ENCODE data around the gene RSPO4. TPM values are rescaled to one million over a fixed set of nuclear protein-coding genes. Genes with fewer than 3 reads are reported as not detected.

RSPO4 gene
- total and polyA plus RNA-seq, 7 donors: 0.09 TPM; not detected in 6

- WGBS, 2 donors: 68 to 81% methylated on average over 3 of the region's 3 CpGs
- TF ChIP-seq CTCF (IDR thresholded peaks at IDR 0.05) (no peak), POLR2AphosphoS5 (IDR thresholded peaks at IDR 0.05) (no peak), EP300 (IDR thresholded peaks at IDR 0.05) (no peak)
Measured at GRCh38 chr20:909641-910040, 92.5 kb downstream of the RSPO4 start.

More at GRCh38 chr20:909641-910040, 92.5 kb downstream of the RSPO4 start:
- DNase-seq: no peak
- peaks cover 0 to 22% (median 0%) of the 10 kb centered on the region in 3 donors for H3K27me3 ChIP-seq
- intact Hi-C loops (cut with DNase I): no loop called here
- no peak overlapping the region for H3K27ac ChIP-seq
- H3K4me3 ChIP-seq: no peak overlapping the region
- no peaks in the 10 kb centered on the region for H3K9me3 ChIP-seq
- no peaks in the 10 kb centered on the region for H3K4me1 ChIP-seq
- no peaks in the 10 kb centered on the region for H3K36me3 ChIP-seq

Other genes starting within 250 kb of the RSPO4 start
- under 1 TPM in 2 of 4 donors, not detected in 2; 0.16 to 0.36 TPM for gene SLC52A3, start 233.8 kb downstream of the RSPO4 start, total RNA-seq
- gene SLC52A3, start 233.8 kb downstream of the RSPO4 start, polyA plus RNA-seq: 10 to 100 TPM in 1 of 3 donors, 1 to 10 TPM in 2; 3.0 to 15.1 (median 5.3) TPM
- gene FAM110A, start 168.6 kb downstream of the RSPO4 start, total RNA-seq: 1 to 10 TPM in 2 of 4 donors, under 1 TPM in 2; 0.55 to 2.5 (median 1.6) TPM
- 10 to 100 TPM in 1 of 3 donors, 1 to 10 TPM in 2; 3.6 to 10.7 (median 6.7) TPM for gene FAM110A, start 168.6 kb downstream of the RSPO4 start, polyA plus RNA-seq
- under 1 TPM in 3 of 4 donors, not detected in 1; under 0.01 to 0.28 (median 0.27) TPM for gene ANGPT4, start 86.0 kb downstream of the RSPO4 start, total RNA-seq
- gene ANGPT4, start 86.0 kb downstream of the RSPO4 start, polyA plus RNA-seq: under 1 TPM in 1 of 3 donors, not detected in 2; 0.19 TPM
- 100 to 1,000 TPM in 2 of 4 donors, 10 to 100 TPM in 2; 54.2 to 148 (median 110) TPM for gene PSMF1, start 116.3 kb upstream of the RSPO4 start, total RNA-seq
- 10 to 100 TPM; 47.2 to 74.7 (median 55.9) TPM for gene PSMF1, start 116.3 kb upstream of the RSPO4 start, polyA plus RNA-seq
- under 1 TPM in 1 of 4 donors, not detected in 3; 0.33 TPM for gene TMEM74B, start 182.7 kb upstream of the RSPO4 start, total RNA-seq
- 1 to 10 TPM in 1 of 3 donors, not detected in 2; 2.9 TPM for gene TMEM74B, start 182.7 kb upstream of the RSPO4 start, polyA plus RNA-seq
- not detected for gene C20orf202, start 201.1 kb upstream of the RSPO4 start, total RNA-seq
- under 1 TPM in 1 of 3 donors, not detected in 2; 0.13 TPM for gene C20orf202, start 201.1 kb upstream of the RSPO4 start, polyA plus RNA-seq
- not detected for gene RAD21L1, start 223.7 kb upstream of the RSPO4 start, total RNA-seq
- not detected for gene RAD21L1, start 223.7 kb upstream of the RSPO4 start, polyA plus RNA-seq

Measured in sigmoid colon (tissue), 7 donors.